ENCODE measurements around the gene ADA.

- TF ChIP-seq POLR2A (IDR thresholded peaks at IDR 0.05; ENCODE audit: low read depth, low read length): no peak
- no peak for TF ChIP-seq CTCF (conservative IDR thresholded peaks at IDR 0.05; ENCODE audit: low read depth, low read length)
- TF ChIP-seq MAFK (IDR thresholded peaks at IDR 0.05; ENCODE audit: low read depth, low read length): no peak
- no peak for TF ChIP-seq BHLHE40 (IDR thresholded peaks at IDR 0.05; ENCODE audit: low read depth, low read length)
- TF ChIP-seq SMC3 (IDR thresholded peaks at IDR 0.05; ENCODE audit: low read depth, low read length): no peak
- no peak for TF ChIP-seq RCOR1 (IDR thresholded peaks at IDR 0.05; ENCODE audit: insufficient replicate concordance, low read length)
- TF ChIP-seq, protein P1, sequence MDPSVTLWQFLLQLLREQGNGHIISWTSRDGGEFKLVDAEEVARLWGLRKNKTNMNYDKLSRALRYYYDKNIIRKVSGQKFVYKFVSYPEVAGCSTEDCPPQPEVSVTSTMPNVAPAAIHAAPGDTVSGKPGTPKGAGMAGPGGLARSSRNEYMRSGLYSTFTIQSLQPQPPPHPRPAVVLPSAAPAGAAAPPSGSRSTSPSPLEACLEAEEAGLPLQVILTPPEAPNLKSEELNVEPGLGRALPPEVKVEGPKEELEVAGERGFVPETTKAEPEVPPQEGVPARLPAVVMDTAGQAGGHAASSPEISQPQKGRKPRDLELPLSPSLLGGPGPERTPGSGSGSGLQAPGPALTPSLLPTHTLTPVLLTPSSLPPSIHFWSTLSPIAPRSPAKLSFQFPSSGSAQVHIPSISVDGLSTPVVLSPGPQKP (IDR thresholded peaks at IDR 0.05; ENCODE audit: borderline replicate concordance, low read depth, low read length): no peak
- TF ChIP-seq RFX5 (IDR thresholded peaks at IDR 0.05; ENCODE audit: low read depth, low read length): no peak
- TF ChIP-seq MAZ (IDR thresholded peaks at IDR 0.05; ENCODE audit: borderline replicate concordance, low read depth, low read length): no peak
- no peak for TF ChIP-seq MXI1 (IDR thresholded peaks at IDR 0.05; ENCODE audit: borderline replicate concordance, low read depth, low read length)
- TF ChIP-seq FOS (IDR thresholded peaks at IDR 0.05; ENCODE audit: low read depth, low read length): no peak
- no peak for TF ChIP-seq CEBPB (IDR thresholded peaks at IDR 0.05; ENCODE audit: low read depth, low read length)
- TF ChIP-seq NFE2L2 (IDR thresholded peaks at IDR 0.05; ENCODE audit: low read depth, low read length): no peak
- TF ChIP-seq, protein P2, sequence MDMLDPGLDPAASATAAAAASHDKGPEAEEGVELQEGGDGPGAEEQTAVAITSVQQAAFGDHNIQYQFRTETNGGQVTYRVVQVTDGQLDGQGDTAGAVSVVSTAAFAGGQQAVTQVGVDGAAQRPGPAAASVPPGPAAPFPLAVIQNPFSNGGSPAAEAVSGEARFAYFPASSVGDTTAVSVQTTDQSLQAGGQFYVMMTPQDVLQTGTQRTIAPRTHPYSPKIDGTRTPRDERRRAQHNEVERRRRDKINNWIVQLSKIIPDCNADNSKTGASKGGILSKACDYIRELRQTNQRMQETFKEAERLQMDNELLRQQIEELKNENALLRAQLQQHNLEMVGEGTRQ (IDR thresholded peaks at IDR 0.05; ENCODE audit: low read depth, low read length): no peak
These were observed 11.0 kb downstream of the ADA start for GRCh38 chr20:44640522-44640921.
